NCI-H2171 (cell line): ENCODE results near the gene SORCS1.

Experiments
- DNase-seq: peaks from one replicate; lab custom pipeline; 2025; lab: John Stamatoyannopoulos, UW

Gene SORCS1

GRCh38 chr10:106815427-106816043 lies 349.0 kb downstream of the SORCS1 start:
- no peak for DNase-seq

DNA sequence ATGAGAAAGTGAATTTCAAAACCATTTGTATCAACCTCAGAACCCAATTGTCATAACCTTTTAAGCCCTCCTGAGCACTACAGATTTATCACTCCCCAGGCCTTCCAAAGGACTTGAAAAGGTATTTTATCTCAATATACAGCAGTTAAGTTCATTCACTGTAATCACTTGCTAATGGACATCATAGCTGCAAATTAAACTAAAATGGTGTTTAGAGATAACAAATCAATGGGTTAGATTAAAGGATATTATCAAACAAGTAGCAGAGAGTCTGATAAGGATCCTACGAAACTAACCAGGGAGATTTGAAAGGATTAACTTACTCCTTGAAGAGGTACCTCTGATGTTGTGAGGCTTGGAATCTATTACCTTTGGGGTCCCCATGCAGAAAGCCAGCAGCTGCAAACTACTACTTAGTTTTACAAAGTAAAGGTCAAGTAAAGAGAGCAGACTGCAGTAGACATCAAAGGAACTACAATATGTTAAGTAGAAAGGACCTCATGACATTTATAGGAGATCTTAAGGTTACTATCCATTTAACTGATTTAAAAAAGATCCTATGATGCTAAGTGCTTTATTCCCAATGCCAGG lies 359.4 kb downstream of the SORCS1 start:
- DNase-seq = no peak

DNA sequence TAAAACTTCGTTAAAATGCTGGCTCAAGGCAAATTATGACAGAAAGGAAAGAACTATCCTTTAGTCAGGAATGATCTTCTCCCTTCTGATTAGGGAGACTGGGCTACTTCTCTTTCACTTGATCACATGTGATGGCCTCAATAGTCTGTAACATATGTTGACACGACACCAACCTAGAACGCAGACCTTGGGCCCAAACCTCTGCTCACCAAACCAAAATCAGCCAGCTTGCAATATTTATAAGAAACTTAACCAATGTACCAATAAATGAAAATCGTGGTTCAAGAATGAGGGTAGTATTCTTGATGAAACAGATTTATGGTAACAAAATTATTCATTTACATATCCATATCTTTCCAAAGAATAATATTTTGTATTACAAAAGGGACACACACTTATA lies 361.6 kb downstream of the SORCS1 start:
- no peak for DNase-seq

GRCh38 chr10:106799776-106800175 lies 364.7 kb downstream of the SORCS1 start:
- no peak for DNase-seq

- no peak for DNase-seq
Observed at GRCh38 chr10:106795619-106796018, 368.9 kb downstream of the SORCS1 start.

GRCh38 chr10:106793617-106794016 lies 370.9 kb downstream of the SORCS1 start:
- no peak for DNase-seq

DNA sequence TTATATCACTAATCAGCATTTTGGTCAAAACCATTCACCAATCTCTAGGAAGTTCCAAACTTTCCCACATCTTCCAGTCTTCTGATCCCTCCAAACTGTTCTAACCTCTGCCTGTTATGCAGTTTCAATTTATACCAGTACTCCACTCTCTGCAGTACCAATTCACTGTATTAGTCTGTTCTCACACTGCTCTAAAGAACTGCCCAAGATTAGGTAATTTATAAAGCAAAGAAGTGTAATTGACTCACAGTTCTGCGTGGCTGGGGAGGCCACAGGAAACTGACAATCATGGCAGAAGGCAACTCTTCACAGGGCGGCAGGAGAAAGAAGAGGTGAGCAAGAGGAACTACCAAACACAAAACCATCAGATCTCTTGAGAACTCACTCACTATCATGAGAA lies 374.9 kb downstream of the SORCS1 start:
- no peak for DNase-seq

- no peak for DNase-seq
Observed at GRCh38 chr10:106788982-106789381, 375.5 kb downstream of the SORCS1 start.

DNA sequence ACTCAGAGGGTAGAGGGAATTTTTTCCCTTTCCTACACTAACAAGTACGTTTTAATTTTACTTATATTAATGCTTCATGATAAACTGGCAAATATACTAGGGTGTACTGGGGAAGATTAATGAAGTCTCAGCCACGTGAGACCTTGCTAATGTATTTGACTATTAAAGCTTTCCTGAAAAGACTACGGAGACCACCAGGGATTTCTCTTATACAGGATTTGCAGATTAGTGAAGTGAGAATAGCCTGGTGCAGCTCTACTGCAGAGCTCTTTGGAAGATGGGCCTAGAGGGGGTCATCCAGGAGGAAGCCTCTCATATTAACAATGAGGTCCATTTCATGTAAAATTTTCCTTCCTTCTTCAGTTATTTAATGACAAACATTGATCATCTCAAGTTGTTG lies 379.0 kb downstream of the SORCS1 start:
- no peak for DNase-seq

GRCh38 chr10:106780632-106781031 lies 383.9 kb downstream of the SORCS1 start:
- DNase-seq = no peak

- no peak for DNase-seq
Observed at GRCh38 chr10:106777841-106778240, 386.7 kb downstream of the SORCS1 start.

- no peak for DNase-seq
Observed at GRCh38 chr10:106775127-106775526, 389.4 kb downstream of the SORCS1 start.

GRCh38 chr10:106772957-106773356 lies 391.5 kb downstream of the SORCS1 start:
- no peak for DNase-seq

- DNase-seq = no peak
Observed at GRCh38 chr10:106771154-106771553, 393.4 kb downstream of the SORCS1 start.

- no peak for DNase-seq
Observed at GRCh38 chr10:106768204-106768603, 396.3 kb downstream of the SORCS1 start.

GRCh38 chr10:106765928-106766327 lies 398.6 kb downstream of the SORCS1 start:
- no peak for DNase-seq

GRCh38 chr10:106765241-106765754 lies 399.2 kb downstream of the SORCS1 start:
- no peak for DNase-seq

GRCh38 chr10:106764360-106764759 lies 400.1 kb downstream of the SORCS1 start:
- no peak for DNase-seq

DNA sequence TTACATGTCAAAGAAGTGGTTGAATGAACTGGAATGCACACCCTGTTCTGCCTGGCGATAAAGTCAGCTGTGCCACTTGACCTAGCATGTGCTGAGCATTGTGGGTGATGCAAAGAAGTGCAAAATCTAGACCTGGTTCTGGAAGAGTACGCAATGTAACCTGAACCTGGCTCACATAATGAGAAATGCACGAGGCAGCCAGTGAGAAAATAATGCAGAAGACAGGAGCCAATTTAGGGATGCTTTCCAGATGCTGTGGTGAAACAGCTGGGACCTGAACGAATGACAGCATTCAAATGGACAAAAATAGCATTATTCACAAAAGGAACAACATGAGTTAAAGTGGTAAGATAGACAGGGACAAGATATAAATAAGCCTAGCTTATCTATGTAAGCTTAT lies 402.6 kb downstream of the SORCS1 start:
- no peak for DNase-seq

DNA sequence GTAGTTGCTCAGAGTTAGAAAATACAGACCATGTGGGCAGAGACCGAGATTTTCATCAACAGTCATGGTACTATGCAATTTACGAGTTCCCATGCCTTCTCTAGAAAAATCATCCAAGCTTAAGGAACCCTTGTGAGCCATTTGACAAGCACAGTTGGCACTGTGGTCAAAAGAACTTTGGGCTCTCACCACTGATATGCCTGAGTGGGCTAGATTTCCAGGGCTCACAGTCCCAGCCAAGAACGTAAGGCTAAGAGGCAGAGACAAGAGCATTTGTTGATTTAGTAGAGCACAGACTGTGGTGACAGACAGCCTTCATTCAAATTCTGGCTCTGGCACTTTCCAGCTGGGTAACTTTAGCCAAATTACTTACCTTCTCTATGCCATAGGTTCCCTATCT lies 407.0 kb downstream of the SORCS1 start:
- no peak for DNase-seq

- DNase-seq = no peak
Observed at GRCh38 chr10:106751091-106751490, 413.4 kb downstream of the SORCS1 start.

DNA sequence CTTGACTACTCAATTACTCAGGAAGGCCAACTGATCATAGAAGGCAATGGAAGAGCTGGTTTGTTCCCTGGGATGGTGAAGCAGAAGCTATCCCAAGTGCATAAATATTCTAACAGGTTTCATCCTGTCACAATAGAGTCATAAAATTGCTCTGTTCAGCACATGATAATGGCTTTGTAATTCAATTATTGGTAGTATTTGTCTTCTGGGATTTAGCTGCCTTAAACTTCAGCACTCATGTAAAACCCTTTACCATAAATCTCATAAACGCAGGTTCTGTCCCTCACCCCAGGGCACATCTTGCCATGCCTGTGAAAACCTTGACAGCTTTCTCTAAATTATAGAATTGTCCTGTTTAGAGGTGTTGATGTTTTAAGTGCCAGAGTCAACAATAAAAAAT lies 417.6 kb downstream of the SORCS1 start:
- DNase-seq = no peak

DNA sequence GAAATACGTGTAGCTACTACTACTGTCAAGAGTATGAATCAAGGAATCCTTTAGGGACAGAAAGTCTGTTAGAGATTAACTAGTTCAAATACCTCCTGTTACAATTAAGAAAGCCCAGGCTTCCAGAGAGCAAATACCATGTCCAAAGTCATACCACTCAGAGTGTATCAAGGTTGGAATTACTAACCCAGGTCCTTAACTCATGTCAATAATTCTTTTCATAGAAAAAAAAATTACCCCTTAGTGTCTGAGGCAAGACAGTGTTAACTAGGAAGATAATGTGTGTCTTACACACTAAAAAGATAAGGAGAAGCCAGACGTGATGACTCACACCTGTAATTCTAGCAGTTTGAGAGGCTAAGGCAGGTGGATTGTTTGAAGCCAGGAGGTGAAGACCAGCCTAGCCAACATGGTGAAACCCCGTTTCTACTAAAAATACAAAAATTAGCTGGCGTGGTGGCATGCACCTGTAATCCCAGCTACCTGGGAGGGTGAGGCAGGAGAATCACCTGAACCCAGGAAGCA lies 423.4 kb downstream of the SORCS1 start:
- no peak for DNase-seq

DNA sequence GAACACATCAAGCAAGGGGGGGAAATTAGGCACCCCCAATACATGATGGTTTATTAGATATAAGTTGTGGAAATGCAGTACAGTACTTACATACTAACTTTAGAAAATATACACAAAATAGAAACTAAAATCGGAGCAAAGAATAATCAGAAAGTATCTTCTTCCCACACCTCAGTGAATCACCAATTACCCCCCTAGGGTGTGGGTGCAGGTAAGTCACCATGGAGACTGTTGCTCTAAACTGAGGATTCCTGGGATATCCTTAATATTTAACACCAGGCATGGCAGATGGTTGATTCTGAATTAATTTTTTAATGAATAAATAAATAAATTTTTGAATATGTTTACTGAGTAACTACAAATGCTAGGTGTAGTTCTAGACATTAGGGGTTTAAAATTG lies 424.4 kb downstream of the SORCS1 start:
- DNase-seq = no peak
